ENCODE data around the gene BPGM.

Gene BPGM

GRCh38 chr7:134702366-134703240, 56.0 kb downstream of the BPGM start:
- peak overlapping the region; percentile 53 to 61 for H3K27ac ChIP-seq (ENCODE audit: low read depth in 2 of 2, low read length in 2 of 2)
- H3K27me3 ChIP-seq (ENCODE audit: control insufficient read depth in 2 of 2, insufficient read depth in 2 of 2, low read length in 2 of 2), result no peaks in the 10 kb centered on the region
- no peaks in the 10 kb centered on the region for H3K36me3 ChIP-seq (ENCODE audit: control insufficient read depth in 2 of 2, insufficient read depth in 2 of 2, low read length in 2 of 2)
- H3K4me1 ChIP-seq (ENCODE audit: control insufficient read depth in 2 of 2, insufficient read depth in 2 of 2, low read length in 2 of 2), result no peaks in the 10 kb centered on the region
- H3K9ac ChIP-seq (ENCODE audit: low read depth in 1 of 2, low read length in 2 of 2), result no peak overlapping the region
- H3K4me3 ChIP-seq (ENCODE audit: low read length in 2 of 2), result no peak overlapping the region
- H3K9me3 ChIP-seq (ENCODE audit: control insufficient read depth in 2 of 2, low read length in 2 of 2), result no peaks in the 10 kb centered on the region

DNA sequence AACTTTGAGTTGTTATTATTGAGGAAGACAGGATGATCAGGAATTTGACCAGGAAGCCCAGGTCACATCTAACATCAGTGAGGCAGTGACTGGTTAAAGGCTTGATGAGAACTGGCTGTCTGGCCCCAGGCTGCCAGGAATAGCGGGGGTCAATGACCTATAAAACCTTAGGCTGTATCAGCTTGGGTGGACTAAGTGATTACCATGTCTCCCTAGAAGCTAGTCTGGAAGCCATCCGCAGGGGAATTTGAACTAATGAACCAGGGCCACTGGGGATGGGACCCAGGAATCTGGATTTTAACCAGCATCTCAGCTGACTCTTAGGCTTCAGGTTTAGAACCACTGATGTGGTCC, 56.6 kb downstream of the BPGM start:
- no peaks in the 10 kb centered on the region for H3K4me1 ChIP-seq (ENCODE audit: control insufficient read depth in 2 of 2, insufficient read depth in 2 of 2, low read length in 2 of 2)
- peak overlapping the region; percentile 53 to 61 for H3K27ac ChIP-seq (ENCODE audit: low read depth in 2 of 2, low read length in 2 of 2)

GRCh38 chr7:134703782-134704181, 57.1 kb downstream of the BPGM start:
- Histone ChIP-seq H3K4me3 (ENCODE audit: low read length in 2 of 2) (no peak overlapping the region), H3K9me3 (ENCODE audit: control insufficient read depth in 2 of 2, low read length in 2 of 2) (no peaks in the 10 kb centered on the region), H3K4me1 (ENCODE audit: control insufficient read depth in 2 of 2, insufficient read depth in 2 of 2, low read length in 2 of 2) (no peaks in the 10 kb centered on the region), H3K9ac (ENCODE audit: low read depth in 1 of 2, low read length in 2 of 2) (no peak overlapping the region), H3K27me3 (ENCODE audit: control insufficient read depth in 2 of 2, insufficient read depth in 2 of 2, low read length in 2 of 2) (no peaks in the 10 kb centered on the region), H3K27ac (ENCODE audit: low read depth in 2 of 2, low read length in 2 of 2) (peak overlapping the region; percentile 53 to 61), H3K36me3 (ENCODE audit: control insufficient read depth in 2 of 2, insufficient read depth in 2 of 2, low read length in 2 of 2) (no peaks in the 10 kb centered on the region)

More for the DNA sequence above, 56.6 kb downstream of the BPGM start:
- H3K4me3 ChIP-seq (ENCODE audit: low read length in 2 of 2), result no peak overlapping the region
- H3K27me3 ChIP-seq (ENCODE audit: control insufficient read depth in 2 of 2, insufficient read depth in 2 of 2, low read length in 2 of 2), result no peaks in the 10 kb centered on the region
- no peaks in the 10 kb centered on the region for H3K9me3 ChIP-seq (ENCODE audit: control insufficient read depth in 2 of 2, low read length in 2 of 2)
- H3K36me3 ChIP-seq (ENCODE audit: control insufficient read depth in 2 of 2, insufficient read depth in 2 of 2, low read length in 2 of 2), result no peaks in the 10 kb centered on the region
- H3K9ac ChIP-seq (ENCODE audit: low read depth in 1 of 2, low read length in 2 of 2), result no peak overlapping the region

GRCh38 chr7:134704827-134705226, 58.2 kb downstream of the BPGM start:
- no peak overlapping the region for H3K9ac ChIP-seq (ENCODE audit: low read depth in 1 of 2, low read length in 2 of 2)
- no peaks in the 10 kb centered on the region for H3K36me3 ChIP-seq (ENCODE audit: control insufficient read depth in 2 of 2, insufficient read depth in 2 of 2, low read length in 2 of 2)
- no peaks in the 10 kb centered on the region for H3K9me3 ChIP-seq (ENCODE audit: control insufficient read depth in 2 of 2, low read length in 2 of 2)
- no peak overlapping the region for H3K4me3 ChIP-seq (ENCODE audit: low read length in 2 of 2)
- peak overlapping the region in 1 of 2 donors; percentile 52 for H3K27ac ChIP-seq (ENCODE audit: low read depth in 2 of 2, low read length in 2 of 2)
- no peaks in the 10 kb centered on the region for H3K4me1 ChIP-seq (ENCODE audit: control insufficient read depth in 2 of 2, insufficient read depth in 2 of 2, low read length in 2 of 2)
- H3K27me3 ChIP-seq (ENCODE audit: control insufficient read depth in 2 of 2, insufficient read depth in 2 of 2, low read length in 2 of 2), result no peaks in the 10 kb centered on the region

DNA sequence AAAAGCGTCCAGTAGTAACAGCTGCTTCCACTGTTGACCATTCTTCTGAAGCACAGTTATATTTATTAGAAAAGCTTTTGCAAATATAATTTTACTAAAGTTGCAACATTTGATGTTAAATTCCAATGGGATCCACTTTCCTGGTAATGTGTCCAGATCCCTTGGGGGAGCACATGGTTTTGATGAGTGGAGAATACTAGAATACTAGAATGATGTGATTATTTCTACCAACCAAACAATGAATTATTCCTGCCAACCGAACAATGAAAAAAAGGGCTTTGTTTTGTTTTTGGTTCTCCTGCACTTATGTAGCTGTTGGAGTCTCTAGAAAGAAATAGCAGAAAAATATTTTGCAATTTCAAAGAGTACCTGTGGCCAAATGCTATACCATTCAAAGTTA, 59.1 kb downstream of the BPGM start:
- H3K9me3 ChIP-seq (ENCODE audit: control insufficient read depth in 2 of 2, low read length in 2 of 2), result no peaks in the 10 kb centered on the region
- H3K36me3 ChIP-seq (ENCODE audit: control insufficient read depth in 2 of 2, insufficient read depth in 2 of 2, low read length in 2 of 2), result no peaks in the 10 kb centered on the region
- H3K9ac ChIP-seq (ENCODE audit: low read depth in 1 of 2, low read length in 2 of 2), result no peak overlapping the region
- no peak overlapping the region for H3K27ac ChIP-seq (ENCODE audit: low read depth in 2 of 2, low read length in 2 of 2)
- no peaks in the 10 kb centered on the region for H3K27me3 ChIP-seq (ENCODE audit: control insufficient read depth in 2 of 2, insufficient read depth in 2 of 2, low read length in 2 of 2)
- H3K4me3 ChIP-seq (ENCODE audit: low read length in 2 of 2), result no peak overlapping the region
- no peaks in the 10 kb centered on the region for H3K4me1 ChIP-seq (ENCODE audit: control insufficient read depth in 2 of 2, insufficient read depth in 2 of 2, low read length in 2 of 2)

- Histone ChIP-seq H3K9me3 (ENCODE audit: control insufficient read depth in 2 of 2, low read length in 2 of 2) (no peaks in the 10 kb centered on the region), H3K4me3 (ENCODE audit: low read length in 2 of 2) (no peak overlapping the region), H3K27ac (ENCODE audit: low read depth in 2 of 2, low read length in 2 of 2) (no peak overlapping the region), H3K9ac (ENCODE audit: low read depth in 1 of 2, low read length in 2 of 2) (no peak overlapping the region), H3K4me1 (ENCODE audit: control insufficient read depth in 2 of 2, insufficient read depth in 2 of 2, low read length in 2 of 2) (no peaks in the 10 kb centered on the region), H3K36me3 (ENCODE audit: control insufficient read depth in 2 of 2, insufficient read depth in 2 of 2, low read length in 2 of 2) (no peaks in the 10 kb centered on the region), H3K27me3 (ENCODE audit: control insufficient read depth in 2 of 2, insufficient read depth in 2 of 2, low read length in 2 of 2) (no peaks in the 10 kb centered on the region)
Observed at GRCh38 chr7:134706468-134706867, 59.8 kb downstream of the BPGM start.

- Histone ChIP-seq H3K27me3 (ENCODE audit: control insufficient read depth in 2 of 2, insufficient read depth in 2 of 2, low read length in 2 of 2) (no peaks in the 10 kb centered on the region), H3K4me1 (ENCODE audit: control insufficient read depth in 2 of 2, insufficient read depth in 2 of 2, low read length in 2 of 2) (no peaks in the 10 kb centered on the region), H3K4me3 (ENCODE audit: low read length in 2 of 2) (no peak overlapping the region), H3K9ac (ENCODE audit: low read depth in 1 of 2, low read length in 2 of 2) (no peak overlapping the region), H3K9me3 (ENCODE audit: control insufficient read depth in 2 of 2, low read length in 2 of 2) (no peaks in the 10 kb centered on the region), H3K36me3 (ENCODE audit: control insufficient read depth in 2 of 2, insufficient read depth in 2 of 2, low read length in 2 of 2) (no peaks in the 10 kb centered on the region), H3K27ac (ENCODE audit: low read depth in 2 of 2, low read length in 2 of 2) (no peak overlapping the region)
Observed at GRCh38 chr7:134707663-134708378, 61.2 kb downstream of the BPGM start.

DNA sequence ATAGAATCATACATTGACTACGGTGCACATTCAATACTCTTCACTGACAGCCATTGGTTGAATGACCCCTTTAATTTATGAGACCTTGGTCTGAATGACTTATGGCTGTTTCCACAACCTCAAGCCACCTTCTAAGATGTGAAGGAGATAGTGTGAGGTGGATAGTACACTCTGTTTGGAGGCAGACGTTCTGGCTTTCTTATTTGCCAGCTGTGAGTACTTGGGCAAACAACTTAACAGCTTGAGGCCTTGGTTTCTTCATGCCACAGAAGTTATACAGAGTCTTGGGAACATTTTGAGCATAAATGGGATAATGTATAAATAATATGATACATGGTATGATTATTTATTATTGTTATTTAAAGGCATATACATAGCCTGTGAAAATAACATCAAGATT, 62.0 kb downstream of the BPGM start:
- H3K27me3 ChIP-seq (ENCODE audit: control insufficient read depth in 2 of 2, insufficient read depth in 2 of 2, low read length in 2 of 2), result no peaks in the 10 kb centered on the region
- H3K36me3 ChIP-seq (ENCODE audit: control insufficient read depth in 2 of 2, insufficient read depth in 2 of 2, low read length in 2 of 2), result no peaks in the 10 kb centered on the region
- no peak overlapping the region for H3K4me3 ChIP-seq (ENCODE audit: low read length in 2 of 2)
- no peaks in the 10 kb centered on the region for H3K9me3 ChIP-seq (ENCODE audit: control insufficient read depth in 2 of 2, low read length in 2 of 2)
- no peak overlapping the region for H3K27ac ChIP-seq (ENCODE audit: low read depth in 2 of 2, low read length in 2 of 2)
- H3K4me1 ChIP-seq (ENCODE audit: control insufficient read depth in 2 of 2, insufficient read depth in 2 of 2, low read length in 2 of 2), result no peaks in the 10 kb centered on the region
- H3K9ac ChIP-seq (ENCODE audit: low read depth in 1 of 2, low read length in 2 of 2), result no peak overlapping the region

- Histone ChIP-seq H3K36me3 (ENCODE audit: control insufficient read depth in 2 of 2, insufficient read depth in 2 of 2, low read length in 2 of 2) (no peaks in the 10 kb centered on the region), H3K9ac (ENCODE audit: low read depth in 1 of 2, low read length in 2 of 2) (no peak overlapping the region), H3K4me1 (ENCODE audit: control insufficient read depth in 2 of 2, insufficient read depth in 2 of 2, low read length in 2 of 2) (no peaks in the 10 kb centered on the region), H3K9me3 (ENCODE audit: control insufficient read depth in 2 of 2, low read length in 2 of 2) (no peaks in the 10 kb centered on the region), H3K27ac (ENCODE audit: low read depth in 2 of 2, low read length in 2 of 2) (no peak overlapping the region), H3K4me3 (ENCODE audit: low read length in 2 of 2) (no peak overlapping the region), H3K27me3 (ENCODE audit: control insufficient read depth in 2 of 2, insufficient read depth in 2 of 2, low read length in 2 of 2) (no peaks in the 10 kb centered on the region)
Observed at GRCh38 chr7:134709197-134709596, 62.5 kb downstream of the BPGM start.

- H3K27ac ChIP-seq (ENCODE audit: low read depth in 2 of 2, low read length in 2 of 2), result no peak overlapping the region
- no peaks in the 10 kb centered on the region for H3K36me3 ChIP-seq (ENCODE audit: control insufficient read depth in 2 of 2, insufficient read depth in 2 of 2, low read length in 2 of 2)
- H3K9ac ChIP-seq (ENCODE audit: low read depth in 1 of 2, low read length in 2 of 2), result no peak overlapping the region
- H3K4me3 ChIP-seq (ENCODE audit: low read length in 2 of 2), result no peak overlapping the region
- no peaks in the 10 kb centered on the region for H3K9me3 ChIP-seq (ENCODE audit: control insufficient read depth in 2 of 2, low read length in 2 of 2)
- H3K27me3 ChIP-seq (ENCODE audit: control insufficient read depth in 2 of 2, insufficient read depth in 2 of 2, low read length in 2 of 2), result no peaks in the 10 kb centered on the region
- no peaks in the 10 kb centered on the region for H3K4me1 ChIP-seq (ENCODE audit: control insufficient read depth in 2 of 2, insufficient read depth in 2 of 2, low read length in 2 of 2)
Observed at GRCh38 chr7:134710511-134710853, 63.8 kb downstream of the BPGM start.
